Astrocyte of the cerebellum (primary cell): ENCODE results near the gene ALPK3.

ENCODE experiments used
- DNase-seq: peaks from one replicate; pipeline ENCODE4 v3.0.0-alpha.2; 2011; ENCODE audit warnings: low read depth
- H3K4me3 ChIP-seq: 2 replicates; pipeline ENCODE4 v1.5.1; 2011; ENCODE audit warnings: mild to moderate bottlenecking, low read depth, low read length, moderate library complexity
- CTCF ChIP-seq: IDR thresholded peaks from 2 replicates; pipeline ENCODE4 v1.5.1; 2012; ENCODE audit warnings: low read length, low read depth, moderate library complexity, mild to moderate bottlenecking; ENCODE audit errors: missing control alignments
- in situ Hi-C: cut with HindIII; loops from 2 replicates; pipeline ENCODE4 v1.10.0; 2017; ENCODE audit warnings: low sequenced_read_pairs

Gene ALPK3

GRCh38 chr15:84788500-84788899 lies 28.7 kb upstream of the ALPK3 start:
- no peak for DNase-seq
- H3K4me3 ChIP-seq, result no peak overlapping the region
- in situ Hi-C loops, result no loop called here
- TF ChIP-seq CTCF, result no peak

- H3K4me3 ChIP-seq, result no peak overlapping the region
- in situ Hi-C loops, result no loop called here
- TF ChIP-seq CTCF, result no peak
- no peak for DNase-seq
These were observed 27.4 kb upstream of the ALPK3 start for GRCh38 chr15:84789762-84790161.

GRCh38 chr15:84790676-84791075 lies 26.5 kb upstream of the ALPK3 start:
- DNase-seq, result no peak
- in situ Hi-C loops, result no loop called here
- no peak for TF ChIP-seq CTCF
- H3K4me3 ChIP-seq, result no peak overlapping the region

- in situ Hi-C loops, result no loop called here
- H3K4me3 ChIP-seq, result no peak overlapping the region
- no peak for DNase-seq
- no peak for TF ChIP-seq CTCF
These were observed 25.4 kb upstream of the ALPK3 start for GRCh38 chr15:84791763-84792162.

- H3K4me3 ChIP-seq, result no peak overlapping the region
These were observed 23.6 kb upstream of the ALPK3 start for GRCh38 chr15:84793431-84794161.

GRCh38 chr15:84794162-84794547 lies 23.0 kb upstream of the ALPK3 start:
- TF ChIP-seq CTCF, result no peak
- in situ Hi-C loops, result no loop called here
- DNase-seq, result no peak

More at GRCh38 chr15:84793431-84794161, 23.6 kb upstream of the ALPK3 start:
- no peak for DNase-seq
- in situ Hi-C loops, result no loop called here
- TF ChIP-seq CTCF, result no peak

GRCh38 chr15:84795186-84795585 lies 22.0 kb upstream of the ALPK3 start:
- no peak overlapping the region for H3K4me3 ChIP-seq
- no peak for DNase-seq
- in situ Hi-C loops, result no loop called here
- no peak for TF ChIP-seq CTCF

More at GRCh38 chr15:84794162-84794547, 23.0 kb upstream of the ALPK3 start:
- H3K4me3 ChIP-seq, result no peak overlapping the region
